GM19328 (cell line): Measurements from ENCODE around the gene UMAD1.

ENCODE experiments used
- ATAC-seq: cut with Tn5 transposase; IDR thresholded peaks from one replicate; pipeline ENCODE4 v1.9.1; 2021; ENCODE audit warnings: mild to moderate bottlenecking, moderate library complexity; ENCODE audit not compliant: unreplicated experiment

The UMAD1 gene

DNA sequence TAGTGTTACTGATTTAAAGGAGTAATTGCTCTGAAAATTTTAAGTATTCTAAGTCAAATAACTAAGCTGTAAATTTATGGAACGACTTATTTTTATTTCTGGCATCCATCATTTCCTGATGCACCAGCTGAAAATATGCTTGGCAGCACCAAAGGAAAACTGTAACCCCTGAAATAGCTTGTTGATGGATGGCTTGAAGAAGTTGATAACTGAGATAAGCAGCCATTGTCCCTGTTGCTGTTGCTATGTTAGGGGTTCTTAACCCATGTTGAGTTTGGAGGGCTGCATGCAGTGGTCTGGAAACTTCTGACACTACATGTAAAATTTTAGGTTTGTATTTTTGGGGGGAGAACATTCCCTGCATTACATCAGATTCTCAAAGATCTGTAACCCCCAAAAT is 47.2 kb downstream of the UMAD1 start:
- no peak for ATAC-seq

DNA sequence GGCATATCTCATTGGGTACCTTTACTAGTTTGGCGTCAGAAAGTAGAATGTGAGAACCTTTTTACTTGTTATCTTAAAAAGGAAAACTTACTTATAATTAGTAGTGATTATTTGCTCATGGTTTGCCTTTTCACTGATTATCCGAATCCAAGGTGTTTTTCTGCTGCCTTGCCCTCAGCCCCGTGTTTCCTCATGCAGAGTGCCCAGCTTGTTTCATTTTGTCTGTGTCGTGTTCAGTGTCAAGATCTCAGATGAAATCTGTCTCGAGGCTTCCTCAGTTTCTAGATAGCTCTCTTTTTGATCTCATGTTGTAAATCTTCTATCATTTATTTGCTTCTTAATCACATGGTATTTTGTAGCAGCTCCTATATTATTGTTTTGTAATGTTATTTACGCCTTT is 47.8 kb downstream of the UMAD1 start:
- no peak for ATAC-seq

DNA sequence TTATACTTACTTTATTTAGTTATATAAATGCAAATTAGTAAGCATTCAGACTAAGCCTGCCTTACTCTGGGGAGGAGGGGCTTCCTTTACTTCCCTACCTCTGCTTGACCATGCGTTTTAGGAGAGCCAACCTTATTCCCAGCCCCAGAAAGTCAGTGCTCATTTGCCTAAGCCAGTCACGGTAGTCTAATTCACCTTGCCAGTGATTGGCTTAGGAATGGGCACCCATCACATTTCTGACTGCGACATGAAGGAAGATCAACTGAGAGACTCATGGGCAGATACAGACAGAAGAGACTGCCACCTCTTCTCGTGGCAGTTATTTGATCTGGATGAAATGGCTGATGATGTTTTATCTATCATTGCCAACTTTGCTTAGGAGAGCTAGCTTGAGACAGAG is 48.4 kb downstream of the UMAD1 start:
- ATAC-seq: no peak

DNA sequence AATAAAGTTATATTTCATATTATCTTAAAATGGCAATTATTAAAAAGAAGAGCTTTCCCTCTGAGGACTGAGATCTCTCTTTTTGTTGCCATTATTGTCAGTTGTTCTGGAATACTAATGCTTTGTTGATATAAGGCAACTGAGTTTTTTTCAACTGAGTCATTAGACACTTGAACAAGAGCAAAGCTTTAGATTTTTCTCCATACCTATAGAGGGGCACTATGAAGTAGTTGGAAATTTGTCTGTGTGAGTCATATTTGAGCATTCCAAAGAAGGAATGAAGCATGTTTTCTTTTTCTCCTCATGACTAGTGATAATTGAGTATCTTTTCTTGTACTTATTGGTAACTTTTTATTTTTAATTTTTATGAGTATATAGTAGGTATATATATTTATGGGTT is 53.3 kb downstream of the UMAD1 start:
- no peak for ATAC-seq

DNA sequence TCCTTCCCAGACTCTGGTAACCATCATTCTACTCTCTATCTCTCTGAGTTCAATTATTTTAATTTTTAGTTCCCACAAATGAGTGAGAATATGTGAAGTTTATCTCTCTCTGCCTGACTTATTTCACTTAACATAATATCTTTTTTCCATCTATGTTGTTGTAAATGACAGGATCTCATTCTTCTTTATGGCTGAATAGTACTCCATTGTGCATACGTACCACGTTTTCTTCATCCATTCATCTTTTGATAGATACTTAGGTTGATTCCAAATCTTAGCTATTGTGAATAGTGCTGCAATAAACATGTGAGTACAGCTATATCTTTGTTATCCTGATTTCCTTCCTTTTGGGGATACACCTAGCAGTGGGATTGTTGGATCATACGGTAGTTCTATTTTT is 54.0 kb downstream of the UMAD1 start:
- no peak for ATAC-seq

DNA sequence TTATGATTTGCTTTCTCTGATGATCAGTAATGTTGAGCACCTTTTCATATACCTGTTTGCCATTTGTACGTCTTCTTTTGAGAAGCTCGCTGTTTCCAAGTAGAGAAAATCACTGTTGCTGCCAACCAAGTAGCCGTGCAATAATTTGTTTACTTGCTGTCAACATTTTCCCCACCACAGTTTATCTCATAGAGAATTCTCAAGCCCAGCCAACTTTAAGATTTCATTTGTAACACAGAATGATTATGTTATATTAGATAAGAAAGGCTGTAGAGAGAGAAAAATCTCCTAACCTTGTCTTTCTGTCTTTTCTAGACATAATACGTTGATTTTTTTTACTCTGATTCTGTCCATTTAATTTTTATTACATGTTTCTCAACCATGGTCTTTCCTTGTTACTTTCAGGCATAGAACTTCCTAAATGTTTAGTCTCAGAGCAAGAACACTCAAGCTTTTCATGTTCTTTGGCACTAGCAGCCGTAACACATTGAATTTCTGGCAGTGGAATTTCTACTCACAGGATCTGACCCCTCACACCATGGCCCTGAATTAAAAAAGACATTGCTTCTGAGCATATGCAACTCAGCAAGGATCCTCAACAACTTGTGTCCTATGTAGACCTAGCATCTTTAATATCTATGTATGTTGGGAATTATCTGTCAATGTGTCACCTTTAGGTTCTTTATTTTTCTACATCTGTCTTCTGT is 54.7 kb downstream of the UMAD1 start:
- ATAC-seq: no peak

DNA sequence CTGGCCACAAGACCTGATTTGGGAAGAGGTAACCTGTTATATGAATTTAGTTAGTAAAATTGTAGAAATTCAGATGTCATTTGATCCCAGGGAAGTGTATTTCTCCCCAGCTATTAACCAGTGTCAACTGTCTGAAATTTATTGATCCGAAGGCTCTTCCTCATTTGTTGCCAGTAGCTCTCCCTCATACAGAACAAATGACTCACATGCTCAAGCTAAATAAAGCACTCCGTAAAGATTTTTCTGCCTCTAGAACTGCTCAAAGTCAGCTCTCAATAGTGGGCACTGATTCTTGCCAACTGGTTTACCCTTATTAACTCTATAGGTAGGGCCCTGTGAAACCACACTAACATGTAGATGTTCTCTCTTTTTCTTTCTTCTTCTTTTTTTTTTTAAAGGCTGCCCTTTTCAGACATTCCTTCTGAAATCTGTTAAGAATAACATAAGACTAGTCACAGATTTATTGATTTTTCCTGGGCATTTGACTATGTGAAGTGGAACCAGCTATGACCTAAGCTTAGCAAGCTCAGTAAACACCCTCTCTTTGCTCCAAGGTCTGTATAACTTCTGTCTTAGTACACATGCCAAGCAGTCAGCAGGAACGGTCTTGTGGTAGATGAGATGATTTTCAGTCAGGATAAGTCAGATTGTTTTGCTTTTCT is 56.0 kb downstream of the UMAD1 start:
- ATAC-seq: no peak

DNA sequence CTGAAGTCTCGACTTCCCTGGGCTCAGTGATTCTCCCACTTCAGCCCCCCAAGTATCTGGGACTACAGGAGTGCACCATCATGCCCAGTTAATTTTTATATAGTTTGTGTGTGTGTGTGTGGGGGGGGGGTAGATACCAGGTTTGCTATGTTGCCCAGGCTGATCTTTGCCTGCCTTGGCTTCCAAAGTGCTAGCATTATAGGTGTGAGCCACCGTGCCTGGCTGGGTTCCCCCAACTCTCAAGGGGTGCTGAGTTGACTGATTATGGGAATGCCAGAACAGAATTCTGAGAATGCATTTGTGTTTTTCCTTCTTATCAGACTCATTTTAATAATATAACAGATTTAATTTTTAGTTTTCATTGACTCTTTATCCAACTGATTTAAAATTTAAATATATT is 58.4 kb downstream of the UMAD1 start:
- ATAC-seq: no peak

DNA sequence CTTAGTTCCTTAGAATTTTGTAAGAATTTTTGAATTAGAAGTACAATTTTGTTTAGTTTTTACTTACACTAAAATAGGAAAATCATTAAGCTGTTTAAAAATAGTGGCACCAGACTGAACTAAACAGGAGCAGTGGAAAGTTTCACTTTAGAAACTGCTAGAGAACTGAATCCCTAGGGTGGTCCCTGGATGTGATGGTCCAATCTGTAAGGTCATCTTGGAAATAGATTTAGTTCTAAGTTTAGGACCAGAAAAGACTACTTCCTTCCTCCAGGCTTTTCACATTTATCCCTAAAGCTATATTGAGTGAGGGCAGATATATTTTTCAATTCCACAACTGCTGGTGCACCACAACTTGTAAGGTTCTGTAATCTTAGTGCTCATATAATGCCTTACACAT is 58.8 kb downstream of the UMAD1 start:
- no peak for ATAC-seq

DNA sequence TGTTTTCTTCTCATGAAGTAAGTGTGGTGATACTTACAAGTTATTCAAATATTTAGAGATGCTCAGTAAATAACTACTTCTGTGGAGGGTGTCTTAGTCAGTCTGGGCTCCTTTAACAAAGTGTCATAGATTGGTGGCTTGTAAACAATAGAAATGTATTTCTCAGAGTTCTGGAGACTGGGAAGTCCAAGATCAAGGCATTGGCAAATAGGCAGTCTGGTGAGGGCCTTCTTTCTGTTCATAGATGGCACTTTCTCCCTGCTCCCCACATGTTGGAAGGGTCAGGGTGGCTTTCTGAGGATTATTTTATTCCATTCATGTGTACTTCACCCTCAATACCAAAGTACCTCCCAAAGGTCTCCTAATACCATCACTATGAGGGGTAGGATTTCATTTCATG is 59.4 kb downstream of the UMAD1 start:
- no peak for ATAC-seq

DNA sequence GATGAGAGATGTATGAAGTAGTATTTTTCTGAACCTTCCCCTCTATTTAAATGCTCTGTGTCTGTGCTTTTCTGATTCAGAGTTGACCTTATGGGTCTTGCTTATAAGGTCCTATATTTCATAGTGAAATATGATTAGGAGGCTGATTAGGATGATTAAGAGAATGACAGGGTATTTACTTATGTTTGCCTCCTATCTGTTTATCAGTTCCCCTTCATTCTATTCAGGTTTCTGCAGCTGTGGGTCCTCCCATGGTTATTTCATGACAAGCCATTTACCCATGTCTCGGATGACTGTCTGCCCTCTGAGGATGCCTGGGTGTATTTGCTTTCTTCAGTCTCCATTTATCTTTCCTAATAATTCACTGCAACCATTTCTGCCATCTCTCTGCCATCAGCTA is 61.0 kb downstream of the UMAD1 start:
- no peak for ATAC-seq

DNA sequence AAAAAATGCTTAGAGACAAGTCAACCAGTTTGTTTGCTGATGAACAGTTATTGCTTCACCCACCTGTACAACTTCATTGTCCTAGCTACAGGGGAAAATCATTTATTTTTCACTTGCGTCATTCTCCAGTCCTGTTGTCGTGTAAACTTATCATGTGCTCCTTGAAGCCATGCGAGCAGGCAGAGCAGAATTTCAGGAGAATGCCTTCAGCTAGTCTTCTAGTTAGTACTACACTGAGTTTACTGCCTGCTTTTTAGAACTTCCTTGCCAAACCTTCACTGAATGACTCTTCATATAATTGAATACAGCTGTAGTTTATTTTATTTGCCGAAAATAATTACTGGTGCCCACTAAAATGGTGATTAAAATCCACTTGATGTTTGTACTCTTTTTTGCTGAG is 62.3 kb downstream of the UMAD1 start:
- ATAC-seq: no peak

DNA sequence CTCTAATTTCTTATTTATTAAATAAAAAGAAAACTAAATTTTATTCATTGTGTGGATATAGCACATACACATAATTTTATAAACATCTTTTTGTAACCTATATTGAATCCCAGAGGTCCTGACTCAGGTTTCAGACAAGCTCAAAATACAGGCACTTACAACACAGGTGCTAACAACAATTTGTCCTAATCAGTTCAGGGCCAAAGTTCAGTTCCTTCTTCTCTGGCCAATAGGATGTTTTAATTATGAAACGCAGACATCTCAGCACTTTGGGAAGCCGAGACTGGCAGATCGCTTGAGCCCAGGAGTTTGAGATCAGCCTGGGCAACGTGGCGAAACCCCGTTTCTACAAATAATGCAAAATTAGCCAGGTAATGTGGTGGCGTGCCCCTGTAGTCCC is 62.9 kb downstream of the UMAD1 start:
- no peak for ATAC-seq

DNA sequence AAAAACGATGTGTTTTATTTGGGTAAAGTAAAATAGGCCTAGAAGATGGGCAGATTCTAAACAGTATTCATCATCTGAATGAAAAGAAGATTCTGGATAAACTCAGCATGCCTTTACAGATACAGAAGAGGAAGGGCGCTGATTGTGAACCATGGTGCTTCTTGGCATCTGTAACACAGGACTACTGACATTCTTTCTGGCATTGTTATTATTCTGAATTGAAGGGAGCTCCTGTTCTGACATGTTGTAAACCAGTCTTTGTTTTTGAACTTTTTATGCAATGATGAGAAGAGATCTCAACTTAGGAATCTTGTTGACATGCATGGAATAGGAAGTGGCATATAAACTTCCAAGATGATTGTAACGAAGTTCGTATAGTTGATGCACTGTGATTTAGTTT is 64.3 kb downstream of the UMAD1 start:
- ATAC-seq: no peak

DNA sequence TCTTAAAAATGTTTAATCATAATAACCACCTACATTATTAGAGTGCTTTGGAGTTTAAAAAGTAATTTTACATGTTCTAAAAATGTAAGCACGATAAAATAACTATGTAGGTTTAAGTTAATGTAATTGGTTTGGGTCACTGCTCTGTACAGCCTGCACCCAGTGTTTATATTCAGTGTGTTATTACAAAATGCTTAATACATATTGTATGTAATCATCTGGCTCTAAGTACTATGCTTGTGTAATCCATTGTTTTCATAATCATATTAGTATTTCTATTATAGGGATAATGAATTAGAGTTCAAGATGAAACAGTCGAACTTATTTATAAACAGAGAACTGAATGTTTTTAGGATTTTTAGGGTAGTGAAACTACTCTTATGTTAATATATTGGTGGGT is 64.8 kb downstream of the UMAD1 start:
- ATAC-seq: no peak

DNA sequence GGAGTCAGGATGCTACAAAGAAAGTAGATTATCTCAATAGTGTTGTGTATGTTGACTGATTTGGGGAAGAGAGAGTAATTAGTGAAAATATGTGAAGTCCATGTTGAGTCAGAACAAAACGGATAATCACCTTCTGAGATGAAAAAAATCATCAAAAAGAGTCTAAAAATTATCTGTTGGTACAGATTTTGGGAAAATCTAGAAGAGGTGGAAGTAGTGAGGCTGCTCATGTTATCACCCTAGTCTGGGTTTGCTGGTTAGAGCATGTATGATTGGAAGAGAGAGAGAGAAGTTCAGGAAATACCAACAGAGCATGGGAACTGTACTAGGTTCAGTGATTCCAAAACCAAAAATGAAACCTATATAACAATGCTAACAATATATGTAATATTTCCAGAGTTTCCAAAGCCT is 65.6 kb downstream of the UMAD1 start:
- no peak for ATAC-seq

DNA sequence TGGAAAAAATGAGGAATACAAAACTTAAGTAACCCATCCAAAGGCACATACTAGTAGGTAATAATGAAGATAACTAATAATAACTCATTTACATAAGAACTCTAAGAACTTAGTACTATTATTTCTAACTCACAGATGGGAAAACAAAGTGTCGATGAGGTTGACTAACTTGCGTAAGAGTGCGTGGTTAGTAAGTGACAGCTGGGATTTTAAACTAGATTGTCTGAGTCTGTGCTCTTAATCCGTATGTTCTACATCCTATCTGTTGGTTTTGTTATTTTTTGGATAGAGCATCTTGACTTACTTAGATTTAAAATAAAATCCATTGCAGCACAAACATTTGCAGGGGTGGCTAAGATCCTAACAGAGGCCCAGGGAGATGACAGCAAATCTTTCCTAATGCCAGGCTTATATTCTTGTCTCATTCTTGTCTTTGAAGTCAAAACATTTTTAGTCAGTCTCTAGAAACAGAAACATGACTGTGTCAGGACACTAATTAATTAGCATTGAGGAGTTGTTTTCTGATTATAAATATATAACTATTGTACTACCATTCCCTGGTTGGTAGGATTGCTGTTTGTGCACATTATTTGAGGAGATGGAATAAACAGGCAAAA is 66.1 kb downstream of the UMAD1 start:
- no peak for ATAC-seq

DNA sequence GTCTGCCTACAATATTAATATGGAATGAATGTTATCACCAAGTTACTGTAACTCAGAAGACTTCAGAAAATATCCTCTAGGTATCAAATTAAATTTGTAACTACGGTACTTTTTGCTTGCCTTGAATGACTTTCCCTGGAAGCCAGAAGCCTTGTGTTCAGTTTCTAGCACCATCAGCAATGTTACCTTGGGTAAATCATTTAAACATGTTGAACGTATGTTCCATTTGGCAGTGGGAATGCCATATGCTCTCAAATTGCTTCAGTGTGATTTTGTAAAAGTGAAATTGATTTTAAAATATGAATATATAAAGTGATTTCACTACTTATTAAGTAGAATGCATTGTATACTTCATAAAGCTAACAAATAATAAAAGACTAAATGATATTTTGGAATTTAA is 66.7 kb downstream of the UMAD1 start:
- ATAC-seq: no peak

DNA sequence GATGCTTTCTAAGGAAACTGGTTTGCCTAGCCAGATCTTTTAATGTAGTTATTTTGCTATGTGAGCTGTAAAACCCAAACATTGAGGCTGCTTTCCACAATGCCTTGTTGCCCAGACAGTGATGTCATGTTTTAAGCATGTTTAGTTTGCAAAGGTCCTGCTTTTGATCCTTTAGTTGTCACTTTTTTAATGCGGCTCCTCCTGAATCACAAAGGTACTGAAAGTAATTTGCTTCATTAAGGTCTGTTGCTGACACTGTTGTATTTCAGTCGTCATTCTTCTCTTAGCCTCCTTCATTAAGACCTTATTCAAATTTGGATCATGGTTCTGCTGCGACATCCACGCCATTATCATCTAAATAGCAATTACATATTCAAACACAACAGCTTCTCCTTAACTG is 67.3 kb downstream of the UMAD1 start:
- no peak for ATAC-seq

DNA sequence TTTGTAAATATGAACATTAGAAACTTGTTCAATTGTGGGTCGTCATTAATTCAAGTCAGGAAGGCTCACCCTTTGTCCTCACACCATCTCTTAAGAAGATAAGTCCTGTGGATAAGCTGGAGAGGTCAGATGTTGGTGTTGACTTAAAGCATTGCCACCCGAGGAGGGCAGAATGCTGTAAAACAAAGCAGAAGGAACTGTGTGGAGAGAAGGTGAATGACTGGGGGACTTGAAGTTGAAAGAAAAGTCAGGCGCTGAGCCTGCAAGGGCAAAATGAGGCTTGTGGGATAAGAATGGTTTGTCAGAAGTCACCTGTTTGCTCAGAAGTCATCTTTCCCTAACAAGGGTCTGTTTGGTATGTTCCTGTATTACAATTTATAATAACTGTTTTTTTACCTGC is 68.7 kb downstream of the UMAD1 start:
- ATAC-seq: no peak

DNA sequence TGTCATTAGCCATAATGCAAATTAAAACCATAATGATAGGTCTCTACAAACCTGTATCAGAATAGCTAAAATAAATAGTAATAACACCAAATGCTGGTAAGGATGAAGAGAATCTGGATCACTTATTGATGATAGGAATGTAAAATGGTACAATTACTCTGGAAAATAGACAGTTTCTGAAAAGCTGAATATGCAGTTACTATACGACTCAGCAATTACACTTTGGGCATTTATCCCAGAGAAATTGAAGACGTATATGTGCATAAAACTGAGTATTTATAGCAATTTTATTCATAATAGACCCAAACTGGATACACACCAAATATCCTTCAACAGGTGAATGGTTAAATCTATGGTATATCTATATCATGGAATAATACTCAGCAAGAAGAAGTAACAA is 69.9 kb downstream of the UMAD1 start:
- no peak for ATAC-seq

DNA sequence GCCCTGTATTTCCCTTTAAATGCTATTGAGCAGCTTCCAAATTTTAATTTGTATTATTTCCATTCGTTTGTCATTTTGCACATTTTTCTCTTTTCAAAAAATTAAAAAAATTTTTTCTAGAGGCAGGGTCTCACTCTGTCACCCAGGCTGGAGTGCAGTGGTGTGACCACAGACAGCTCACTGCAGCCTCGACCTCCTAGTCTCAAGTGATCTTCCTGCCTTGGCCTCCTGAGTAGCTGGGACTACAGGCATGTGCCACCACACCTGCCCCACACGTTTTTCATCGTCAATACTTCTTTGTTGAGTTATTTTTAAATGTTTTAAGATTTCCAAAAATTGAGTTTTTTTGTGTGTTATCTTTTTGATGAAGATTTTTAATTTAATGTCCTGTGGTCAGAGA is 73.2 kb downstream of the UMAD1 start:
- ATAC-seq: no peak

DNA sequence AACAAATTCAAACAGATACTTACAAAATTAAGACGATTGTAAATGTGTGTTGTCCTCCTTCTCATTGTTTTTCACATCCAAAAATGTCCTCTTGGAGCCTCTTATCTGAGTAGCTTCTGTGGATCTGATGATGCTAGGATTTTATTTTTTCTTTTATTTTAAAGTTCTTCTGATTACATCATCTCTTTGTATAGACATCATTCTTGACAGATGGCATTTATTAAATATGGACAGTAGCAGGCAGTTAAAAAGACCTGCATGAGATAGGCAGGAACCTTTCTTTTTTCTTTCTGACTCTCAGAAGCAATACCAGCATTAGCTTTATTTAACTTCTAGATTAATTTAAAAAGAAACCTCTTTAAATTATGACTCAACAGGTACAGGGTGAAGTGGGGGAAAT is 77.9 kb downstream of the UMAD1 start, which contains the start of gene RPA3:
RPA3 (minus strand) TSS at position 116 of the 400 bp plus-strand sequence. CDS start 78,189 bp downstream, outside the sequence.
- no peak for ATAC-seq
